Peyer's patch (tissue), 4 donors: ENCODE results near the gene PHKG1. TPM values are rescaled to one million over a fixed set of nuclear protein-coding genes. Genes with fewer than 3 reads are reported as not detected.
"Not testable (repeated sequence)": the region's sequence is repeated elsewhere in the genome, so short reads cannot be mapped to it uniquely, and the experiment has no call there.

Experiments
- DNase-seq, 3 donors: peaks; one replicate each; pipeline ENCODE4 v3.0.0-alpha.2; 2017 to 2019
- H3K27ac ChIP-seq, 4 donors: fragments of 200-600 bp; sonication (generic); one replicate each; pipeline ENCODE4 v1.5.1; 2016 to 2019
- H3K27me3 ChIP-seq, 2 donors: fragments of 200-600 bp; sonication (generic); one replicate each; pipeline ENCODE4 v1.5.1; 2019
- H3K36me3 ChIP-seq, 3 donors: fragments of 200-600 bp; sonication (generic); one replicate each; pipeline ENCODE4 v1.5.1; 2016 to 2019
- H3K4me1 ChIP-seq, 4 donors: fragments of 200-600 bp; sonication (generic); one replicate each; pipeline ENCODE4 v1.5.1; 2016 to 2019
- H3K4me3 ChIP-seq, 4 donors: fragments of 200-600 bp; sonication (generic); 1 replicate in 3 of 4; 2 replicates in 1 of 4; pipeline ENCODE4 v1.5.1; 2016 to 2019; ENCODE audit warnings: mild to moderate bottlenecking in 1 of 4
- H3K9me3 ChIP-seq, 4 donors: fragments of 200-600 bp; sonication (generic); one replicate each; pipeline ENCODE4 v1.5.1; 2016 to 2019; ENCODE audit warnings: mild to moderate bottlenecking in 1 of 4
- CTCF ChIP-seq, 6 experiments: fragments of 450-650 bp in 4 of 6; fragments of 200-600 bp in 2 of 6; sonication (generic) in 1 of 6; IDR thresholded peaks; one replicate each; pipeline ENCODE4 v1.5.1; 2017 to 2019; ENCODE audit warnings: antibody characterized with exemption in 6 of 6, mild to moderate bottlenecking in 3 of 6, moderate library complexity in 1 of 6
- POLR2A ChIP-seq, 2 donors: fragments of 450-650 bp; IDR thresholded peaks; one replicate each; pipeline ENCODE4 v1.5.1; 2017; ENCODE audit warnings: antibody characterized with exemption in 2 of 2, mild to moderate bottlenecking in 2 of 2, moderate library complexity in 2 of 2
- total RNA-seq, 4 donors: library from RNA; depleted of rRNA; stranded (reverse); fragments of >200 nt; gene quantifications; one replicate each; pipeline ENCODE4 v1.1.0, GENCODE V29; 2016

PHKG1 gene
- total RNA-seq, 4 donors from 2014 or later: 1.1 to 8.3 (median 4.0) TPM

- no peak for TF ChIP-seq POLR2A (IDR thresholded peaks at IDR 0.05)
- no peak for TF ChIP-seq CTCF (IDR thresholded peaks at IDR 0.05)
- no peak overlapping the region for H3K4me3 ChIP-seq
- no peak for DNase-seq
- no peaks in the 10 kb centered on the region for H3K36me3 ChIP-seq
- peak overlapping the region in 3 of 4 donors; percentile 19 to 57 (median 26) for H3K27ac ChIP-seq
- no peaks in the 10 kb centered on the region for H3K9me3 ChIP-seq
- peaks cover 0 to 23% (median 0%) of the 10 kb centered on the region in 4 donors for H3K4me1 ChIP-seq
- no peaks in the 10 kb centered on the region for H3K27me3 ChIP-seq
Observed at GRCh38 chr7:56046721-56047445, 45.9 kb downstream of the PHKG1 start.

GRCh38 chr7:56045758-56046157 is 47.0 kb downstream of the PHKG1 start:
- not testable (repeated sequence) for H3K27me3 ChIP-seq, H3K36me3 ChIP-seq, H3K27ac ChIP-seq, DNase-seq, H3K4me3 ChIP-seq, H3K9me3 ChIP-seq
- H3K4me1 ChIP-seq: peaks cover 0 to 20% (median 0%) of the 10 kb centered on the region in 4 donors

GRCh38 chr7:56040730-56041129 is 52.0 kb downstream of the PHKG1 start:
- Histone ChIP-seq H3K27me3 (no peaks in the 10 kb centered on the region), H3K4me3 (no peak overlapping the region), H3K36me3 (no peaks in the 10 kb centered on the region), H3K27ac (no peak overlapping the region), H3K4me1 (no peaks in the 10 kb centered on the region), H3K9me3 (no peaks in the 10 kb centered on the region)
- no peak for TF ChIP-seq CTCF (IDR thresholded peaks at IDR 0.05)
- TF ChIP-seq POLR2A (IDR thresholded peaks at IDR 0.05): no peak
- DNase-seq: no peak

GRCh38 chr7:56033671-56034432 is 58.9 kb downstream of the PHKG1 start:
- peak in 4 of 6 experiments; percentile 20 to 44 (median 32) for TF ChIP-seq CTCF (IDR thresholded peaks at IDR 0.05)
- TF ChIP-seq POLR2A (IDR thresholded peaks at IDR 0.05): peak in 1 of 2 donors; percentile 11
- Histone ChIP-seq H3K36me3 (no peaks in the 10 kb centered on the region), H3K4me3 (peak overlapping the region; percentile 38 to 77 (median 59)), H3K27me3 (no peaks in the 10 kb centered on the region), H3K9me3 (no peaks in the 10 kb centered on the region), H3K27ac (peak overlapping the region; percentile 27 to 71 (median 51)), H3K4me1 (peaks cover 0 to 11% (median 2%) of the 10 kb centered on the region in 4 donors)
- DNase-seq: peak; percentile 67 to 83 (median 76)

- DNase-seq, H3K27ac ChIP-seq, H3K27me3 ChIP-seq, H3K36me3 ChIP-seq, H3K4me3 ChIP-seq, H3K9me3 ChIP-seq: not testable (repeated sequence)
- peaks cover 0 to 16% (median 2%) of the 10 kb centered on the region in 4 donors for H3K4me1 ChIP-seq
Observed at GRCh38 chr7:56032578-56032977, 60.2 kb downstream of the PHKG1 start.

- not testable (repeated sequence) for H3K27me3 ChIP-seq, H3K9me3 ChIP-seq, DNase-seq, H3K36me3 ChIP-seq, H3K27ac ChIP-seq, H3K4me3 ChIP-seq
- peaks cover 0 to 16% (median 2%) of the 10 kb centered on the region in 4 donors for H3K4me1 ChIP-seq
Observed at GRCh38 chr7:56031556-56031955, 61.2 kb downstream of the PHKG1 start.

- DNase-seq: no peak
- Histone ChIP-seq H3K4me1 (peaks cover 0 to 16% (median 2%) of the 10 kb centered on the region in 4 donors), H3K27ac (no peak overlapping the region), H3K4me3 (no peak overlapping the region), H3K27me3 (no peaks in the 10 kb centered on the region), H3K9me3 (no peaks in the 10 kb centered on the region), H3K36me3 (no peaks in the 10 kb centered on the region)
- TF ChIP-seq POLR2A (IDR thresholded peaks at IDR 0.05): no peak
- TF ChIP-seq CTCF (IDR thresholded peaks at IDR 0.05): no peak
Observed at GRCh38 chr7:56030340-56030739, 62.4 kb downstream of the PHKG1 start.
